GM10266 (cell line): ENCODE results near the gene PIGS.
"Not testable (repeated sequence)": the region's sequence is repeated elsewhere in the genome, so short reads cannot be mapped to it uniquely, and the experiment has no call there.

Source experiments
- DNase-seq: peaks from one replicate; pipeline ENCODE4 v3.0.0; 2012; ENCODE audit errors: extremely low spot score
- CTCF ChIP-seq: IDR thresholded peaks from 2 replicates; pipeline ENCODE4 v1.5.1; 2012; ENCODE audit warnings: mild to moderate bottlenecking, low read depth; ENCODE audit not compliant: control insufficient read depth, insufficient read depth; ENCODE audit errors: missing control alignments

The PIGS gene

GRCh38 chr17:28578246-28579195 lies 7.2 kb upstream of the PIGS start:
- TF ChIP-seq CTCF, result no peak
- DNase-seq, result no peak

- DNase-seq, result no peak
- TF ChIP-seq CTCF, result no peak
These were observed 6.1 kb upstream of the PIGS start for GRCh38 chr17:28577466-28577824.

- no peak for TF ChIP-seq CTCF
- peak; percentile 96 for DNase-seq
These were observed 5.6 kb upstream of the PIGS start, which contains the start of gene ALDOC for GRCh38 chr17:28576758-28577465. ALDOC (minus strand) TSS chr17:28576895; CDS start chr17:28575532, 1,363 bp downstream.

GRCh38 chr17:28576016-28576415 lies 4.7 kb upstream of the PIGS start:
- DNase-seq, result not testable (repeated sequence)

GRCh38 chr17:28575126-28575795 lies 3.9 kb upstream of the PIGS start:
- no peak for DNase-seq
- TF ChIP-seq CTCF, result peak; percentile 32

GRCh38 chr17:28574526-28574925 lies 3.2 kb upstream of the PIGS start:
- DNase-seq, result no peak
- TF ChIP-seq CTCF, result no peak

- DNase-seq, result no peak
- no peak for TF ChIP-seq CTCF
These were observed 2.7 kb upstream of the PIGS start for GRCh38 chr17:28573966-28574480.
